Epidermal melanocyte (primary cell): ENCODE measurements around the gene CD2AP.
A peak's percentile ranks its signal among the peaks of the same experiment; 100 is the strongest.
"Not testable (repeated sequence)": the region's sequence is repeated elsewhere in the genome, so short reads cannot be mapped to it uniquely, and the experiment has no call there.

ENCODE experiments used
- DNase-seq: peaks from one replicate; pipeline ENCODE4 v3.0.0; 2011; ENCODE audit warnings: low spot score; ENCODE audit not compliant: insufficient read length

The CD2AP gene

GRCh38 chr6:47633141-47633540 lies 155.6 kb downstream of the CD2AP start:
- DNase-seq, result no peak

- no peak for DNase-seq
Observed at GRCh38 chr6:47634210-47635047, 156.8 kb downstream of the CD2AP start.

- DNase-seq, result no peak
Observed at GRCh38 chr6:47646689-47647088, 169.1 kb downstream of the CD2AP start.

GRCh38 chr6:47647188-47647587 lies 169.6 kb downstream of the CD2AP start:
- DNase-seq, result no peak

- not testable (repeated sequence) for DNase-seq
Observed at GRCh38 chr6:47647626-47648025, 170.0 kb downstream of the CD2AP start.

GRCh38 chr6:47648031-47648430 lies 170.4 kb downstream of the CD2AP start:
- no peak for DNase-seq

- DNase-seq, result no peak
Observed at GRCh38 chr6:47650553-47651432, 173.2 kb downstream of the CD2AP start.

GRCh38 chr6:47651505-47651944 lies 173.9 kb downstream of the CD2AP start:
- DNase-seq, result no peak

GRCh38 chr6:47653706-47654105 lies 176.1 kb downstream of the CD2AP start:
- DNase-seq, result no peak

- DNase-seq, result no peak
Observed at GRCh38 chr6:47654255-47654654, 176.7 kb downstream of the CD2AP start.

- no peak for DNase-seq
Observed at GRCh38 chr6:47655719-47656595, 178.4 kb downstream of the CD2AP start.

- no peak for DNase-seq
Observed at GRCh38 chr6:47661960-47662359, 184.4 kb downstream of the CD2AP start.

GRCh38 chr6:47663462-47664216 lies 186.1 kb downstream of the CD2AP start:
- DNase-seq, result no peak

- no peak for DNase-seq
Observed at GRCh38 chr6:47665112-47665511, 187.5 kb downstream of the CD2AP start.

- DNase-seq, result peak; percentile 44
Observed at GRCh38 chr6:47669684-47670513, 192.3 kb downstream of the CD2AP start.

GRCh38 chr6:47670851-47671250 lies 193.3 kb downstream of the CD2AP start:
- DNase-seq, result no peak

- DNase-seq, result no peak
Observed at GRCh38 chr6:47671777-47672176, 194.2 kb downstream of the CD2AP start.

- DNase-seq, result no peak
Observed at GRCh38 chr6:47672816-47673215, 195.2 kb downstream of the CD2AP start.

- no peak for DNase-seq
Observed at GRCh38 chr6:47674673-47675072, 197.1 kb downstream of the CD2AP start.
